ENCODE data around the gene STXBP4. TPM values are rescaled to one million over a fixed set of nuclear protein-coding genes. Genes with fewer than 3 reads are reported as not detected.

STXBP4 gene
- total and polyA plus RNA-seq, 2 experiments from 2014 or later, result 25.0 to 52.1 TPM

GRCh38 chr17:54919425-54919824, 49.1 kb upstream of the STXBP4 start (continued):
- no peak for TF ChIP-seq REST (IDR thresholded peaks at IDR 0.05; ENCODE audit: unreplicated experiment)
- no peak for TF ChIP-seq CREB1 (CRISPR knock-in tag; IDR thresholded peaks at IDR 0.05; ENCODE audit: low read depth)
- no peak for TF ChIP-seq ZNF114 (CRISPR knock-in tag; IDR thresholded peaks at IDR 0.05)
- no peak for TF ChIP-seq JUNB (IDR thresholded peaks at IDR 0.05; ENCODE audit: unreplicated experiment)
- no peak for TF ChIP-seq NANOG (IDR thresholded peaks at IDR 0.05; ENCODE audit: borderline replicate concordance)
- TF ChIP-seq ZNF331 (CRISPR knock-in tag; IDR thresholded peaks at IDR 0.05; ENCODE audit: low read depth), result no peak
- TF ChIP-seq POLR2AphosphoS5 (IDR thresholded peaks at IDR 0.05; ENCODE audit: low read depth), result no peak
- TF ChIP-seq ETS1 (IDR thresholded peaks at IDR 0.05), result no peak
- no peak for TF ChIP-seq CTCF (conservative IDR thresholded peaks at IDR 0.05; ENCODE audit: low read depth in 2 of 2)
- TF ChIP-seq EZH2 (IDR thresholded peaks at IDR 0.05; ENCODE audit: low read depth, unreplicated experiment), result no peak

GRCh38 chr17:54920819-54921218, 47.7 kb upstream of the STXBP4 start:
- Histone ChIP-seq H4K20me1 (replicated peaks; ENCODE audit: insufficient read depth) (peaks cover 3% of the 10 kb centered on the region; the same call in 1 of the 2 replicates), H3K4me3 (no peak overlapping the region), H3K79me2 (replicated peaks; ENCODE audit: insufficient read depth) (no peaks in the 10 kb centered on the region; the same call in 1 of the 2 replicates), H3K27ac (ENCODE audit: low read depth) (no peak overlapping the region), H3K4me1 (ENCODE audit: insufficient read depth) (peaks cover 16% of the 10 kb centered on the region), H3K27me3 (ENCODE audit: insufficient read depth) (no peaks in the 10 kb centered on the region), H3K9me2 (ENCODE audit: insufficient read depth) (no peaks in the 10 kb centered on the region), H3K36me3 (ENCODE audit: insufficient read depth) (peaks cover 25% of the 10 kb centered on the region), H3F3A (replicated peaks; ENCODE audit: low read depth) (no peaks in the 10 kb centered on the region), H2AFZ (no peak overlapping the region), H3K4me2 (no peak overlapping the region)
- Mint-ChIP-seq H3K27me3 (ENCODE audit: insufficient read depth, low read depth, poor library complexity) (peaks cover 2% of the 10 kb centered on the region), H3K27ac (peak overlapping the region; percentile 76), H3K4me1 (peaks cover 23% of the 10 kb centered on the region), H3K4me3 (no peak overlapping the region), H3K9me3 (peaks cover 7% of the 10 kb centered on the region; the same call in 2 of the 3 replicates), H3K36me3 (ENCODE audit: low read depth) (peaks cover 78% of the 10 kb centered on the region)
- ATAC-seq (no peak), DNase-seq (ENCODE audit: low spot score) (no peak)
- TF ChIP-seq NANOG (IDR thresholded peaks at IDR 0.05; ENCODE audit: borderline replicate concordance) (no peak), JUNB (IDR thresholded peaks at IDR 0.05; ENCODE audit: unreplicated experiment) (no peak), ZNF114 (CRISPR knock-in tag; IDR thresholded peaks at IDR 0.05) (no peak), EZH2 (IDR thresholded peaks at IDR 0.05; ENCODE audit: low read depth, unreplicated experiment) (no peak), STAT1 (IDR thresholded peaks at IDR 0.05; ENCODE audit: unreplicated experiment) (no peak), POLR2AphosphoS5 (IDR thresholded peaks at IDR 0.05; ENCODE audit: low read depth) (no peak), ZNF331 (CRISPR knock-in tag; IDR thresholded peaks at IDR 0.05; ENCODE audit: low read depth) (no peak), ZNF462 (CRISPR knock-in tag; IDR thresholded peaks at IDR 0.05) (no peak), EZH2phosphoT487 (IDR thresholded peaks at IDR 0.05; ENCODE audit: unreplicated experiment) (no peak)
